GM12873 (cell line): ENCODE results near the gene FOLR1.

Experiments used
- CTCF ChIP-seq: IDR thresholded peaks from 2 replicates; pipeline ENCODE4 v1.5.1; 2012; ENCODE audit warnings: low read depth, mild to moderate bottlenecking, moderate library complexity, low read length, control low read depth; ENCODE audit not compliant: insufficient read depth; ENCODE audit errors: missing control alignments

The FOLR1 gene

DNA sequence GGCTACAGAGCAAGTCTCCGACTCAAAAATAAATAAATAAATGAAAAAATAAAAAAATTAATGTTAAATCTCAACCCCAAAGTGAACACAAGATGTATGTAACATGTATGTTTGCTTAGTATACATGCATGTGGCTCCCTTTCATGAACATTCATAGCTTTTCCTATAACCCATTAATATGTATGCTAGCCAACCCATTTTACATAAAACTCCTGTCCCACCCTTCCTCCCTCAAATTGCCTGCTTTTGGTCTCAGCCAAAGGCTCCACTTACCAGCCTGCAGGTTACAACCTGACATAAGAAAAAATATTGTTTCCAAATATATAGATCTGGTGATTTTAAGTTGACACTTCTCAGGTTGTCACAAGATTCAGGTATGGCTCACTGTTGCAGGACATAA, 3.7 kb upstream of the FOLR1 start:
- TF ChIP-seq CTCF, result no peak

DNA sequence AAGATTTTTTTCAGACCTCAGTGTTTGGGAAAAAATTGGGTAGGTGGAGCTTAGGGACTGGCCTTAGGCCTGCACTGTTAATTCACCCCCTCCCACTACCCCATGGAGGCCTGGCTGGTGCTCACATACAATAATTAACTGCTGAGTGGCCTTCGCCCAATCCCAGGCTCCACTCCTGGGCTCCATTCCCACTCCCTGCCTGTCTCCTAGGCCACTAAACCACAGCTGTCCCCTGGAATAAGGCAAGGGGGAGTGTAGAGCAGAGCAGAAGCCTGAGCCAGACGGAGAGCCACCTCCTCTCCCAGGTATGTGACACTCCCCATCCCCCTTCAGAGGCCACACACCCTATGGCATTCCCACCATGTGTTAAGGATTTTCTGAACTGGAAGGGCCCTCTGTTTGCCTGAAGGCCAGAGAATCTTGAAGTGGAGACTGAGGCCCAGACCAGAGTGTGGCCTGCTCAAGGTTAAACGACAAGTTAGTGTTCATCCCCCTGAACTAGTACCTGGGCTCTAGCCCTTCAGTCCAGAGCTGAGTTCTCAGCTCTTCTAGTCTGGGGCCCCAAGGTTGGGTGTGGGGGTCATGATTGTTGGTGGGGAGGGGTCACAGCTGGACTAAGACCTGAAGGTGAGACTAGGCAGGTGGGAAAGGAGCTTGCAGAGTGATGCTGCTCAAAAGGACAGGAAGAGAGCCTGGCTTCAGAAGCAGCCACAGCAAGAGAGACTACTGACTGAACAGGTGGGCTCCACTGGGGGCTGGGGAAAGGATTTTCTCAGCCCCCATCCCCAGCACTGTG, 2.3 kb upstream of the FOLR1 start:
- TF ChIP-seq CTCF, result no peak

DNA sequence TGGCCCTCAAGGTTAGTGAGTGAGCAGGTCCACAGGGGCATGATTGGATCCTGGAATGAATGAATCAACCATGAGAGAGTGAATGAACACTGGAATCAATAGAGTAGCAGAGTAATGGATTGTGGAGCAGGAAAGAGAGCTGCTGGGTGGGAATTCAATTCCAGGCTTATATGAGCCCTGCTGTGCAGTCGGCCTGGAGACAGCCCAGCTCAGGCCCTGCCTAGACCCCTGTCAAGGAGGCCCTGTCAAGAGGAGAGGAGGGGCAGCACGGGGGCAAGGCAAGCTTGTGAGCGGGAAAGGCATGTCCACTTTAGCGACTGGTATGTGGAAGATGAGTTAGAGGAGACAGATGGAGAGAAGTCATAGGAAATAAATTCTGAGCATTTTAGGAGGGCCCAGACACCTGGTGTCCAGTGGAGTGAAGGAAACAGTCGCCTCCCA, 1.3 kb upstream of the FOLR1 start:
- no peak for TF ChIP-seq CTCF

- no peak for TF ChIP-seq CTCF
Observed at GRCh38 chr11:72195518-72196270, 3.8 kb downstream of the FOLR1 start.

GRCh38 chr11:72202571-72202970, 10.6 kb downstream of the FOLR1 start:
- no peak for TF ChIP-seq CTCF

GRCh38 chr11:72203163-72203562, 11.2 kb downstream of the FOLR1 start:
- TF ChIP-seq CTCF, result no peak

DNA sequence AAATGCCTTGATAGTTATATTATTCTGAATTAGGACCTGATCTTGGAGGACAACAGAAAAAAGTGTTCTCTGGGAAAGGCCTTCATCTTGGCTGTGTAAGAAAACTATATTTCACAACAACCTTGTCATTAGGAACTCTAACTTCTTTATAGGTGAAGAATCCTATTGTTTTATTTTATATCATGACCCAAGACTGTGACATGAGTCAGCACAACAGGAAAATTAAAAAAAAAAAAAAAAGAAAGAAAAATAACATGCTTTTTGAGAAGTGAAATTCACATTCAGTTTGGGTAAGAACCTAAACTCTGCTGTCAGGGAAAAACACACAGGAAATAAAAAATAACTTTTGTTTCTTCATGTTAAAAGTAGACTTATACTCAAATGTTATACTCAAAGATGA, 12.9 kb downstream of the FOLR1 start:
- TF ChIP-seq CTCF, result no peak
